Prostate gland (tissue), 2 donors: ENCODE data around the gene SCN3A.

Experiments
- CTCF ChIP-seq, 4 experiments: fragments of 200-600 bp in 2 of 4; fragments of 450-650 bp in 2 of 4; sonication (generic) in 2 of 4; IDR thresholded peaks; 1 replicate in 3 of 4; 2 replicates in 1 of 4; pipeline ENCODE4 v1.5.1; 2016 to 2019; ENCODE audit warnings: antibody characterized with exemption in 4 of 4, mild to moderate bottlenecking in 2 of 4, moderate library complexity in 2 of 4
- POLR2A ChIP-seq: fragments of 450-650 bp; IDR thresholded peaks from one replicate; pipeline ENCODE4 v1.6.1; 2016; ENCODE audit warnings: antibody characterized with exemption, mild to moderate bottlenecking
- POLR2AphosphoS5 ChIP-seq: sonication (generic); formaldehyde crosslinking; IDR thresholded peaks from one replicate; pipeline ENCODE4 v1.6.1; 2017; ENCODE audit warnings: antibody characterized with exemption

DNA sequence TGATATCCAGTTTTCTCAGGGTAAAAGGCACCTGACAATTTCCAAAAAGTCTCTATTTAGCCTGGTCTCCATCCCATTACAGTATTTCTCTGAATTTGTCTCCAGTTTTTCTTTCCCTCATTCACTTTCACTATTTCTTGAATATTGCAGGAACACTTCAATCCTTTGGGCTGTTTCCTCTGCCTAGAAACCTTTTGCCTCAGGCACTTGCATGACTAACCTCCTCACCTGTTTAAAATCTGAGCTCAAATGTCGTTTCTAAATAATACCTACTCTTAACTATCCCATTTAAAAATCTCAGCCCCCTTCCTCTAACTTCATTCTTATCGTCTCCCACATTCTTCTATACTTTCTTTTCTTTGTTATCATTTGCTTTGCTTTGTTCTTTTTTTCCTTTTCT lies 44.4 kb upstream of the SCN3A start:
- no peak for TF ChIP-seq CTCF (IDR thresholded peaks at IDR 0.05)
- no peak for TF ChIP-seq POLR2AphosphoS5
- TF ChIP-seq POLR2A: no peak
